Bone marrow (tissue), 2 donors: ENCODE measurements around the gene CSF1.

Experiments
- DNase-seq, 2 donors: peaks; one replicate each; lab custom pipeline; 2025; lab: John Stamatoyannopoulos, UW

The CSF1 gene

GRCh38 chr1:109883248-109883955 lies 27.2 kb upstream of the CSF1 start:
- no peak for DNase-seq

GRCh38 chr1:109884242-109884891 lies 26.3 kb upstream of the CSF1 start:
- DNase-seq, result no peak

GRCh38 chr1:109885589-109885988 lies 25.1 kb upstream of the CSF1 start:
- DNase-seq, result no peak

GRCh38 chr1:109886827-109887226 lies 23.8 kb upstream of the CSF1 start:
- no peak for DNase-seq

- no peak for DNase-seq
These were observed 23.4 kb upstream of the CSF1 start for GRCh38 chr1:109887271-109887670.

GRCh38 chr1:109887884-109888283 lies 22.8 kb upstream of the CSF1 start:
- no peak for DNase-seq

GRCh38 chr1:109889094-109889493 lies 21.6 kb upstream of the CSF1 start:
- no peak for DNase-seq

- no peak for DNase-seq
These were observed 20.3 kb upstream of the CSF1 start for GRCh38 chr1:109890115-109890953.

- no peak for DNase-seq
These were observed 18.7 kb upstream of the CSF1 start for GRCh38 chr1:109891930-109892329.

GRCh38 chr1:109892561-109893368 lies 17.9 kb upstream of the CSF1 start:
- no peak for DNase-seq

- DNase-seq, result no peak
These were observed 17.0 kb upstream of the CSF1 start for GRCh38 chr1:109893532-109894171.

- DNase-seq, result no peak
These were observed 15.6 kb upstream of the CSF1 start for GRCh38 chr1:109894823-109895719.

- DNase-seq, result peak in 1 of 2 donors; percentile 32
These were observed 14.7 kb upstream of the CSF1 start for GRCh38 chr1:109895720-109896504.

GRCh38 chr1:109896681-109897080 lies 14.0 kb upstream of the CSF1 start:
- DNase-seq, result no peak

- DNase-seq, result no peak
These were observed 13.2 kb upstream of the CSF1 start for GRCh38 chr1:109897259-109897955.

- DNase-seq, result no peak
These were observed 11.8 kb upstream of the CSF1 start for GRCh38 chr1:109898842-109899241.

- DNase-seq, result no peak
These were observed 9.5 kb upstream of the CSF1 start for GRCh38 chr1:109901141-109901523.

GRCh38 chr1:109901524-109902145 lies 9.0 kb upstream of the CSF1 start:
- DNase-seq, result no peak
